ENCODE data around the gene DOCK9.

DNA sequence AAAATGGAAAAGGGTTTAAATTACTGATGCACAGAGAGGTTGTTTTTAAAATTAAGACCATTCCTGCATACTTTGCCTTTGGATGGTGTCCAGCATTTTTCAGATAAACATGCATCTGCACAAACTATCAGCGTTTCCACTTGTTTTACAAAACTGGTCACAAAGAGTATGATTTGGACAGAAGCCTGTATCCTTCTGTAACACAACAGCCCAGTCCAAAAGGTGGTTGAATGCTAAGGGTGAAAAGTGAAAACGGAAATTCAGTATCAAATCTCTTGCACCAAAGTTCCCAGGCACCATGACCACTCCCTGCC, 21.7 kb upstream of the DOCK9 start:
- TF ChIP-seq, protein P1, sequence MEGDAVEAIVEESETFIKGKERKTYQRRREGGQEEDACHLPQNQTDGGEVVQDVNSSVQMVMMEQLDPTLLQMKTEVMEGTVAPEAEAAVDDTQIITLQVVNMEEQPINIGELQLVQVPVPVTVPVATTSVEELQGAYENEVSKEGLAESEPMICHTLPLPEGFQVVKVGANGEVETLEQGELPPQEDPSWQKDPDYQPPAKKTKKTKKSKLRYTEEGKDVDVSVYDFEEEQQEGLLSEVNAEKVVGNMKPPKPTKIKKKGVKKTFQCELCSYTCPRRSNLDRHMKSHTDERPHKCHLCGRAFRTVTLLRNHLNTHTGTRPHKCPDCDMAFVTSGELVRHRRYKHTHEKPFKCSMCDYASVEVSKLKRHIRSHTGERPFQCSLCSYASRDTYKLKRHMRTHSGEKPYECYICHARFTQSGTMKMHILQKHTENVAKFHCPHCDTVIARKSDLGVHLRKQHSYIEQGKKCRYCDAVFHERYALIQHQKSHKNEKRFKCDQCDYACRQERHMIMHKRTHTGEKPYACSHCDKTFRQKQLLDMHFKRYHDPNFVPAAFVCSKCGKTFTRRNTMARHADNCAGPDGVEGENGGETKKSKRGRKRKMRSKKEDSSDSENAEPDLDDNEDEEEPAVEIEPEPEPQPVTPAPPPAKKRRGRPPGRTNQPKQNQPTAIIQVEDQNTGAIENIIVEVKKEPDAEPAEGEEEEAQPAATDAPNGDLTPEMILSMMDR (conservative IDR thresholded peaks at IDR 0.05; ENCODE audit: low read depth, low read length) = no peak
- TF ChIP-seq EZH2 (IDR thresholded peaks at IDR 0.05; ENCODE audit: borderline replicate concordance, low read depth, low read length, poor library complexity, severe bottlenecking) = no peak

Measured in A673 (cell line).